D721Med (cell line): ENCODE data around the gene GSG1L.

Source experiments
- DNase-seq: peaks from one replicate; pipeline ENCODE4 v3.0.0; 2011; ENCODE audit warnings: low spot score; ENCODE audit not compliant: insufficient read length
- FAIRE-seq: peaks from 2 replicates; lab custom pipeline; 2011; peaks lifted over from hg19 to GRCh38; lab: Jason Lieb, UNC
- CTCF ChIP-seq: IDR thresholded peaks from 2 replicates; pipeline ENCODE4 v1.5.1; 2012; ENCODE audit warnings: mild to moderate bottlenecking, control low read depth; ENCODE audit not compliant: insufficient read depth; ENCODE audit errors: missing control alignments

Gene GSG1L

GRCh38 chr16:27860091-27860490 is 203.4 kb downstream of the GSG1L start:
- no peak for DNase-seq
- TF ChIP-seq CTCF = no peak
- FAIRE-seq = no peak

GRCh38 chr16:27859020-27859419 is 204.5 kb downstream of the GSG1L start:
- no peak for DNase-seq
- no peak for FAIRE-seq
- peak; percentile 31 for TF ChIP-seq CTCF

- TF ChIP-seq CTCF = no peak
- no peak for DNase-seq
- FAIRE-seq = no peak
These were observed 209.9 kb downstream of the GSG1L start for GRCh38 chr16:27853651-27854050.

GRCh38 chr16:27853101-27853500 is 210.4 kb downstream of the GSG1L start:
- FAIRE-seq = no peak
- TF ChIP-seq CTCF = no peak
- no peak for DNase-seq

- FAIRE-seq = no peak
- no peak for DNase-seq
- TF ChIP-seq CTCF = no peak
These were observed 210.8 kb downstream of the GSG1L start for GRCh38 chr16:27852681-27853080.

GRCh38 chr16:27852116-27852515 is 211.4 kb downstream of the GSG1L start:
- FAIRE-seq (no peak), DNase-seq (no peak)
- no peak for TF ChIP-seq CTCF

GRCh38 chr16:27851586-27851985 is 211.9 kb downstream of the GSG1L start:
- DNase-seq = no peak
- no peak for FAIRE-seq
- TF ChIP-seq CTCF = no peak
